Right lobe of liver (tissue), 4 donors: ENCODE data around the gene MRPS25.

Source experiments
- POLR2A ChIP-seq: fragments of 450-650 bp; IDR thresholded peaks from one replicate; pipeline ENCODE4 v1.6.1; 2017; ENCODE audit warnings: antibody characterized with exemption, mild to moderate bottlenecking
- TF ChIP-seq, protein P1 (sequence below), 4 donors: fragments of 200-600 bp in 3 of 4; fragments of 450-650 bp in 1 of 4; IDR thresholded peaks; one replicate each; pipeline versions ENCODE4 v1.5.1 to v1.8.0; 2016 to 2022; ENCODE audit warnings: antibody characterized with exemption in 4 of 4, mild to moderate bottlenecking in 2 of 4
- donor health status: DM: no; HTN: no; CAD: no.
- donor health status: DM: no; HTN: no; CAD: no.
- donor health status: DM: no; HTN: yes; CAD: no.

DNA sequence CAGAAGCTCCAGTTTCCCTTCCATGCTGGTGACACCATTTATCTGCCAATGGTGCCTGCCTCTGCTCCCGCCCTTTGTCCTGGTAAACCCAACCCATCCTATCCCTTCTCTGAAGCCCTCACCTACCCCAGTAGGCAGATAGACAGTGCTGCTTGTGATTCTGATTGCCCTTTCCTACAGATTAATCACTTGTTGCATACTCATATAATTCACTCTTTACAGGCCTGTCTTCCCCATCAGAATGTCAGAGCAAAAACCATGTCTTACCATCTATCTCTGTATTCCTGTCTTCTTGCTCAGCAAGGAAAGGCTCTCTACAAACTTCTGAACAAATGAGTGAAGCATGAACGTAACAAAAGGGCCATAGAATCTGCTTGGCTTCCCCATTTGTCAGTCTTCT lies 47.9 kb downstream of the MRPS25 start:
- no peak for TF ChIP-seq POLR2A
- TF ChIP-seq, protein P1, sequence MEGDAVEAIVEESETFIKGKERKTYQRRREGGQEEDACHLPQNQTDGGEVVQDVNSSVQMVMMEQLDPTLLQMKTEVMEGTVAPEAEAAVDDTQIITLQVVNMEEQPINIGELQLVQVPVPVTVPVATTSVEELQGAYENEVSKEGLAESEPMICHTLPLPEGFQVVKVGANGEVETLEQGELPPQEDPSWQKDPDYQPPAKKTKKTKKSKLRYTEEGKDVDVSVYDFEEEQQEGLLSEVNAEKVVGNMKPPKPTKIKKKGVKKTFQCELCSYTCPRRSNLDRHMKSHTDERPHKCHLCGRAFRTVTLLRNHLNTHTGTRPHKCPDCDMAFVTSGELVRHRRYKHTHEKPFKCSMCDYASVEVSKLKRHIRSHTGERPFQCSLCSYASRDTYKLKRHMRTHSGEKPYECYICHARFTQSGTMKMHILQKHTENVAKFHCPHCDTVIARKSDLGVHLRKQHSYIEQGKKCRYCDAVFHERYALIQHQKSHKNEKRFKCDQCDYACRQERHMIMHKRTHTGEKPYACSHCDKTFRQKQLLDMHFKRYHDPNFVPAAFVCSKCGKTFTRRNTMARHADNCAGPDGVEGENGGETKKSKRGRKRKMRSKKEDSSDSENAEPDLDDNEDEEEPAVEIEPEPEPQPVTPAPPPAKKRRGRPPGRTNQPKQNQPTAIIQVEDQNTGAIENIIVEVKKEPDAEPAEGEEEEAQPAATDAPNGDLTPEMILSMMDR (IDR thresholded peaks at IDR 0.05), result no peak
